DND-41 (cell line): ENCODE measurements around the gene PRLH.

Experiments used
- ATAC-seq: fragments of 200-7000 bp; cut with Tn5 transposase; 3 replicates; pipeline ENCODE4 v1.9.1; 2021; ENCODE audit warnings: low read depth; ENCODE audit not compliant: insufficient read depth
- DNase-seq: peaks from one replicate; pipeline ENCODE4 v3.0.0-alpha.2; 2020
- H2AFZ ChIP-seq: 2 replicates; pipeline ENCODE4 v1.6.0; 2012; ENCODE audit warnings: low read depth, low read length
- H3K27ac ChIP-seq: 2 replicates; pipeline ENCODE4 v1.5.1; 2012; ENCODE audit warnings: low read length, inconsistent platforms
- H3K27me3 ChIP-seq: fragments of 200-600 bp; sonication (generic); 2 replicates; pipeline ENCODE4 v1.6.0; 2012; ENCODE audit warnings: low read length, mild to moderate bottlenecking, inconsistent platforms; ENCODE audit not compliant: insufficient read depth, poor library complexity
- H3K36me3 ChIP-seq: 2 replicates; pipeline ENCODE4 v1.5.1; 2012; ENCODE audit warnings: low read length, inconsistent platforms; ENCODE audit not compliant: insufficient read depth
- H3K4me1 ChIP-seq: 2 replicates; pipeline ENCODE4 v1.5.1; 2012; ENCODE audit warnings: mild to moderate bottlenecking, low read length; ENCODE audit not compliant: insufficient read depth
- H3K4me2 ChIP-seq: 2 replicates; pipeline ENCODE4 v1.6.0; 2012; ENCODE audit warnings: mild to moderate bottlenecking, moderate library complexity, low read length, inconsistent platforms; ENCODE audit not compliant: insufficient read depth
- H3K4me3 ChIP-seq, 2 experiments: fragments of 200-600 bp in 1 of 2; shearing (Covaris generic) in 1 of 2; 2 replicates each; pipeline ENCODE4 v1.5.1; 2012 to 2016; ENCODE audit warnings: inconsistent platforms in 2 of 2, low read length in 2 of 2, mild to moderate bottlenecking in 2 of 2, low read depth in 1 of 2, moderate library complexity in 1 of 2
- H3K79me2 ChIP-seq: 2 replicates; pipeline ENCODE4 v1.6.0; 2012; ENCODE audit warnings: low read length, inconsistent platforms; ENCODE audit not compliant: insufficient read depth
- H3K9ac ChIP-seq: 2 replicates; pipeline ENCODE4 v1.6.0; 2012; ENCODE audit warnings: low read depth, mild to moderate bottlenecking, inconsistent platforms, low read length, moderate library complexity
- H3K9me3 ChIP-seq: 2 replicates; pipeline ENCODE4 v1.5.1; 2012; ENCODE audit warnings: low read length, moderate library complexity, mild to moderate bottlenecking, inconsistent platforms; ENCODE audit not compliant: insufficient read depth, severe bottlenecking
- H4K20me1 ChIP-seq: 2 replicates; pipeline ENCODE4 v1.6.0; 2012; ENCODE audit warnings: low read length; ENCODE audit not compliant: insufficient read depth
- EZH2 ChIP-seq: IDR thresholded peaks from 3 replicates; pipeline ENCODE4 v1.6.1; 2012; ENCODE audit warnings: borderline replicate concordance, low read depth, mild to moderate bottlenecking, moderate library complexity, low read length, inconsistent platforms; ENCODE audit not compliant: severe bottlenecking
- TF ChIP-seq, protein P1 (sequence below): IDR thresholded peaks from 2 replicates; pipeline ENCODE4 v1.5.1; 2012; ENCODE audit warnings: borderline replicate concordance, low read length, moderate library complexity, mild to moderate bottlenecking; ENCODE audit not compliant: poor library complexity, severe bottlenecking; ENCODE audit errors: extremely low read depth

The PRLH gene

DNA sequence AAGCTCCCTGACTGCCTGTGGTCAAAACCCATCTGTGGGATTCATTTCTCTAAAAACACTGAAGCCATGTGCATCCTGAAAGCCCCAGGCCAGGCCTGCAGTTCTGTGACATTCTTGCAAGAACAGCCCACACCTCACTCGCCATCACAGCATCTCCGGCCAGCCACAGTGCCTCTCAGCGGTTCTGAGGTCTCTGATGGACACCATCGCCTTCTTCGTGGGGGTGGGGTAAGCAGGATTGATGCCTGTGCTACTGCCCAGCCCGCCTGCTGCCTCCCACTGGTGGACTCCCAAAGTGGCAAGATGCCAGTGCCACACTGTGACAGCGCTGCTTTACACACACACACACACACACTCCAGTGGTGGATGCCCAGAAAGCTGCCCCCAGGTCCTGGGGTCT lies 5.2 kb upstream of the PRLH start:
- Histone ChIP-seq H2AFZ (no peak overlapping the region), H3K4me2 (no peak overlapping the region), H4K20me1 (no peaks in the 10 kb centered on the region), H3K4me1 (no peaks in the 10 kb centered on the region), H3K4me3 (no peak overlapping the region), H3K27ac (no peak overlapping the region), H3K9me3 (no peaks in the 10 kb centered on the region), H3K79me2 (no peaks in the 10 kb centered on the region), H3K9ac (no peak overlapping the region), H3K27me3 (no peaks in the 10 kb centered on the region), H3K36me3 (no peaks in the 10 kb centered on the region)
- no peak for ATAC-seq
- no peak for DNase-seq
- TF ChIP-seq EZH2, result no peak

GRCh38 chr2:237563816-237564215 lies 2.6 kb upstream of the PRLH start:
- H3K4me3 ChIP-seq, result no peak overlapping the region
- H3K9me3 ChIP-seq, result no peaks in the 10 kb centered on the region
- TF ChIP-seq, protein P1, sequence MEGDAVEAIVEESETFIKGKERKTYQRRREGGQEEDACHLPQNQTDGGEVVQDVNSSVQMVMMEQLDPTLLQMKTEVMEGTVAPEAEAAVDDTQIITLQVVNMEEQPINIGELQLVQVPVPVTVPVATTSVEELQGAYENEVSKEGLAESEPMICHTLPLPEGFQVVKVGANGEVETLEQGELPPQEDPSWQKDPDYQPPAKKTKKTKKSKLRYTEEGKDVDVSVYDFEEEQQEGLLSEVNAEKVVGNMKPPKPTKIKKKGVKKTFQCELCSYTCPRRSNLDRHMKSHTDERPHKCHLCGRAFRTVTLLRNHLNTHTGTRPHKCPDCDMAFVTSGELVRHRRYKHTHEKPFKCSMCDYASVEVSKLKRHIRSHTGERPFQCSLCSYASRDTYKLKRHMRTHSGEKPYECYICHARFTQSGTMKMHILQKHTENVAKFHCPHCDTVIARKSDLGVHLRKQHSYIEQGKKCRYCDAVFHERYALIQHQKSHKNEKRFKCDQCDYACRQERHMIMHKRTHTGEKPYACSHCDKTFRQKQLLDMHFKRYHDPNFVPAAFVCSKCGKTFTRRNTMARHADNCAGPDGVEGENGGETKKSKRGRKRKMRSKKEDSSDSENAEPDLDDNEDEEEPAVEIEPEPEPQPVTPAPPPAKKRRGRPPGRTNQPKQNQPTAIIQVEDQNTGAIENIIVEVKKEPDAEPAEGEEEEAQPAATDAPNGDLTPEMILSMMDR, result no peak
- TF ChIP-seq EZH2, result no peak
- no peaks in the 10 kb centered on the region for H4K20me1 ChIP-seq
- ATAC-seq (no peak), DNase-seq (no peak)
- no peak overlapping the region for H3K9ac ChIP-seq
- no peaks in the 10 kb centered on the region for H3K36me3 ChIP-seq
- H3K4me2 ChIP-seq, result no peak overlapping the region
- H2AFZ ChIP-seq, result no peak overlapping the region
- no peaks in the 10 kb centered on the region for H3K27me3 ChIP-seq
- no peaks in the 10 kb centered on the region for H3K4me1 ChIP-seq
- no peaks in the 10 kb centered on the region for H3K79me2 ChIP-seq
- no peak overlapping the region for H3K27ac ChIP-seq

DNA sequence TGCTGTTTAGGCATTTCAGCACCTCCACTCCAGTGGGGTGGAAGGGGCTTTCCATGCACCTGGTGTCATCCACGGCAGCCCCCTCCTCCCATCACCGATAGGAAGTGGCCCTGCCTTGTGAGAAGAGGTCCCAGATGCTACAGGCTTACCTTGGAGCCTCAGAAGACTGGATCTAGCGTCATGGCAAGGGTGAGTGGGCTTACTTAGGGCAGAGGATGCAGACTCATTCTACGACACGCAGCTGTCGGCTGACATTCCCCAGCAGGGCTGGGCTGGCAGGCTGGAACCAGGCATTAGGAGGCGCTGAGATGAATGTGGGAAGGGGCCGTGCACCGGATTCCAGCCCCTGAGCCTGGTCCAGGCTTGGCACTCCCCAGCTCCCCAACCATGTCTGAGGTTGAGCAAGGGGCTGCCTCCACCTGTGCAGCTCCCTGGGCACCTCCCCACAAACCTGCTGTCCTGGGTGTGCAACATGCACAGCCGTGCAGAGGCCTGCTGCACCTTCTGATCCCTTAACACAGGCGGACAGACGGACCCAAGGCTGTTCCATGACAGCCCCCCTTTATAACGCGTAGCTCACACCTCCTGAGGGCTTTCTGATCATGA lies 1.7 kb upstream of the PRLH start:
- Histone ChIP-seq H4K20me1 (no peaks in the 10 kb centered on the region), H3K4me1 (no peaks in the 10 kb centered on the region), H3K27ac (no peak overlapping the region), H3K4me2 (no peak overlapping the region), H3K9ac (no peak overlapping the region), H3K9me3 (no peaks in the 10 kb centered on the region), H3K36me3 (no peaks in the 10 kb centered on the region), H3K79me2 (no peaks in the 10 kb centered on the region), H3K4me3 (no peak overlapping the region), H2AFZ (no peak overlapping the region), H3K27me3 (no peaks in the 10 kb centered on the region)
- ATAC-seq (no peak), DNase-seq (no peak)
- TF ChIP-seq, protein P1, result no peak
- TF ChIP-seq EZH2, result no peak

GRCh38 chr2:237565974-237566373 lies 400 bp upstream of the PRLH start:
- H3K4me1 ChIP-seq, result no peaks in the 10 kb centered on the region
- TF ChIP-seq, protein P1, result no peak
- ATAC-seq, result no peak
- DNase-seq, result no peak
- H3K27me3 ChIP-seq, result no peaks in the 10 kb centered on the region
- no peak overlapping the region for H3K4me2 ChIP-seq
- no peak overlapping the region for H3K27ac ChIP-seq
- no peak overlapping the region for H3K9ac ChIP-seq
- no peak overlapping the region for H3K4me3 ChIP-seq
- no peaks in the 10 kb centered on the region for H4K20me1 ChIP-seq
- H3K79me2 ChIP-seq, result no peaks in the 10 kb centered on the region
- no peak overlapping the region for H2AFZ ChIP-seq
- H3K9me3 ChIP-seq, result no peaks in the 10 kb centered on the region
- H3K36me3 ChIP-seq, result no peaks in the 10 kb centered on the region
